ENCODE measurements around the gene RBM47.

DNA sequence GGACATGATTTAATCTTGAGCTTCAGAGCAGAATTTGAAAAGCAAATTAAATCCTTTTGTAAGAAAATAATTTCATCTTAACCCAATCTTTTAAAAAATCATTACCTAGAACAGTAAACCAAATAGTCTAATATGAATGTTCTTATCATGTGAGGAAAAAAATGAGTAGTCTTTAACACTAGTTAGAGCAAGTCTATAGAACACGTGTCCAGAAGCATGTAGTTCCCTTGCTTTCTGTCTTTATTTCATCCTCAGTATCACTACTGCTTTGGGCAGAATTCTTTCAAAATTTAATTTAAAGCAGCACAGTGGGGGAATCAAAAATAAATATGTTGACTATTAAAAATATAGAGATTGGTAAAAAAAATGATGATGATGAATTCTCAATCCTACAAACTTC, 2.1 kb downstream of the RBM47 start:
- TF ChIP-seq, protein P1, sequence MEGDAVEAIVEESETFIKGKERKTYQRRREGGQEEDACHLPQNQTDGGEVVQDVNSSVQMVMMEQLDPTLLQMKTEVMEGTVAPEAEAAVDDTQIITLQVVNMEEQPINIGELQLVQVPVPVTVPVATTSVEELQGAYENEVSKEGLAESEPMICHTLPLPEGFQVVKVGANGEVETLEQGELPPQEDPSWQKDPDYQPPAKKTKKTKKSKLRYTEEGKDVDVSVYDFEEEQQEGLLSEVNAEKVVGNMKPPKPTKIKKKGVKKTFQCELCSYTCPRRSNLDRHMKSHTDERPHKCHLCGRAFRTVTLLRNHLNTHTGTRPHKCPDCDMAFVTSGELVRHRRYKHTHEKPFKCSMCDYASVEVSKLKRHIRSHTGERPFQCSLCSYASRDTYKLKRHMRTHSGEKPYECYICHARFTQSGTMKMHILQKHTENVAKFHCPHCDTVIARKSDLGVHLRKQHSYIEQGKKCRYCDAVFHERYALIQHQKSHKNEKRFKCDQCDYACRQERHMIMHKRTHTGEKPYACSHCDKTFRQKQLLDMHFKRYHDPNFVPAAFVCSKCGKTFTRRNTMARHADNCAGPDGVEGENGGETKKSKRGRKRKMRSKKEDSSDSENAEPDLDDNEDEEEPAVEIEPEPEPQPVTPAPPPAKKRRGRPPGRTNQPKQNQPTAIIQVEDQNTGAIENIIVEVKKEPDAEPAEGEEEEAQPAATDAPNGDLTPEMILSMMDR (tag by site-specific recombination; IDR thresholded peaks at IDR 0.05): no peak
- TF ChIP-seq, protein P2, sequence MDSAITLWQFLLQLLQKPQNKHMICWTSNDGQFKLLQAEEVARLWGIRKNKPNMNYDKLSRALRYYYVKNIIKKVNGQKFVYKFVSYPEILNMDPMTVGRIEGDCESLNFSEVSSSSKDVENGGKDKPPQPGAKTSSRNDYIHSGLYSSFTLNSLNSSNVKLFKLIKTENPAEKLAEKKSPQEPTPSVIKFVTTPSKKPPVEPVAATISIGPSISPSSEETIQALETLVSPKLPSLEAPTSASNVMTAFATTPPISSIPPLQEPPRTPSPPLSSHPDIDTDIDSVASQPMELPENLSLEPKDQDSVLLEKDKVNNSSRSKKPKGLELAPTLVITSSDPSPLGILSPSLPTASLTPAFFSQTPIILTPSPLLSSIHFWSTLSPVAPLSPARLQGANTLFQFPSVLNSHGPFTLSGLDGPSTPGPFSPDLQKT (IDR thresholded peaks at IDR 0.05; ENCODE audit: borderline replicate concordance, low read depth, low read length): no peak
- TF ChIP-seq ZEB2 (tag by site-specific recombination; IDR thresholded peaks at IDR 0.05): no peak
- TF ChIP-seq ZNF658 (tag by site-specific recombination; IDR thresholded peaks at IDR 0.05): no peak
- TF ChIP-seq, protein P3, sequence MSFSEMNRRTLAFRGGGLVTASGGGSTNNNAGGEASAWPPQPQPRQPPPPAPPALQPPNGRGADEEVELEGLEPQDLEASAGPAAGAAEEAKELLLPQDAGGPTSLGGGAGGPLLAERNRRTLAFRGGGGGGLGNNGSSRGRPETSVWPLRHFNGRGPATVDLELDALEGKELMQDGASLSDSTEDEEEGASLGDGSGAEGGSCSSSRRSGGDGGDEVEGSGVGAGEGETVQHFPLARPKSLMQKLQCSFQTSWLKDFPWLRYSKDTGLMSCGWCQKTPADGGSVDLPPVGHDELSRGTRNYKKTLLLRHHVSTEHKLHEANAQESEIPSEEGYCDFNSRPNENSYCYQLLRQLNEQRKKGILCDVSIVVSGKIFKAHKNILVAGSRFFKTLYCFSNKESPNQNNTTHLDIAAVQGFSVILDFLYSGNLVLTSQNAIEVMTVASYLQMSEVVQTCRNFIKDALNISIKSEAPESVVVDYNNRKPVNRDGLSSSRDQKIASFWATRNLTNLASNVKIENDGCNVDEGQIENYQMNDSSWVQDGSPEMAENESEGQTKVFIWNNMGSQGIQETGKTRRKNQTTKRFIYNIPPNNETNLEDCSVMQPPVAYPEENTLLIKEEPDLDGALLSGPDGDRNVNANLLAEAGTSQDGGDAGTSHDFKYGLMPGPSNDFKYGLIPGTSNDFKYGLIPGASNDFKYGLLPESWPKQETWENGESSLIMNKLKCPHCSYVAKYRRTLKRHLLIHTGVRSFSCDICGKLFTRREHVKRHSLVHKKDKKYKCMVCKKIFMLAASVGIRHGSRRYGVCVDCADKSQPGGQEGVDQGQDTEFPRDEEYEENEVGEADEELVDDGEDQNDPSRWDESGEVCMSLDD (tag by site-specific recombination; IDR thresholded peaks at IDR 0.05): no peak
- TF ChIP-seq GFI1B (tag by site-specific recombination; IDR thresholded peaks at IDR 0.05): no peak
